ENCODE measurements around the gene ANKLE1.

DNA sequence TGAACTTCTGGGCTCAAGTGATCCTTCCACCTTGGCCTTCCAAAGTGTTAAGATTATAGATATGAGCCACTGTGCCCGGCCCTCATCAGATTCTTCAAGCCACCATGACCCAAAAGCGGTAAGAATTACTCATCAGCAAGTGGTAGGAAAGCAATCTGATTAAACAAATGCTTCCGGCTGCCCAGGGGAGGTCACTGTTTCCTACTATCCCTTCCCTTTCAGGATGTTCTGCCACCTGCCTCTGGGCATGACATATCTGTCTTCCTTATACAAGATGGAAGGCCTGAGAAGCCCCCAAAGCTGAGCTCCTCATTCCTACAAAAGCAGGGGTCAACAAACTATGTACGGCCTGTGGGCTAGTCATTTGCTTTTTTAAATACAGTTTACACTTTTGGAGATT is 14.6 kb downstream of the ANKLE1 start:
- TF ChIP-seq CTCF (IDR thresholded peaks at IDR 0.05; ENCODE audit: extremely low read depth in 1 of 2, insufficient read depth in 1 of 2, low read depth in 1 of 2, low read length in 2 of 2) (no peak), FOS (IDR thresholded peaks at IDR 0.05; ENCODE audit: borderline replicate concordance, insufficient read depth, low read length) (peak; percentile 62), POLR2AphosphoS5 (IDR thresholded peaks at IDR 0.05; ENCODE audit: insufficient read depth, low read depth, low read length) (peak; percentile 31)
